GM12878 (cell line): ENCODE measurements around the gene PPP2R5C. TPM values are rescaled to one million over a fixed set of nuclear protein-coding genes. Genes with fewer than 3 reads are reported as not detected.

Source experiments
- CBFB ChIP-seq: IDR thresholded peaks from 2 replicates; pipeline ENCODE4 v1.6.1; 2016; ENCODE audit warnings: antibody characterized with exemption, low read depth
- CHD1 ChIP-seq: IDR thresholded peaks from 2 replicates; pipeline ENCODE4 v1.6.1; 2012; ENCODE audit warnings: low read depth, low read length, improper control_type of control experiment
- NFXL1 ChIP-seq: fragments of 450-650 bp; IDR thresholded peaks from 2 replicates; pipeline ENCODE4 v1.6.1; 2017; ENCODE audit warnings: antibody characterized with exemption, mild to moderate bottlenecking, borderline replicate concordance
- POLR2A ChIP-seq: IDR thresholded peaks from 2 replicates; pipeline ENCODE4 v1.6.1; 2011; ENCODE audit warnings: low read depth, mild to moderate bottlenecking, low read length
- RAD51 ChIP-seq: fragments of 450-650 bp; IDR thresholded peaks from 2 replicates; pipeline ENCODE4 v1.6.1; 2016; ENCODE audit warnings: moderate library complexity, mild to moderate bottlenecking, inconsistent platforms
- ZNF217 ChIP-seq: fragments of 450-650 bp; IDR thresholded peaks from 2 replicates; pipeline ENCODE4 v1.6.1; 2017; ENCODE audit warnings: antibody characterized with exemption, mild to moderate bottlenecking
- polyA plus RNA-seq, 11 experiments: library from polyadenylated mRNA; depleted of rRNA in 4 of 11; unstranded in 6 of 11; stranded (reverse) in 5 of 11; fragments of >200 nt; fragmentation: Nextera tagmentation in 4 of 11; fragmentation: Illumina TruSeq in 1 of 11; extraction: Ambion mirVana in 4 of 11; extraction: Trizol in 1 of 11; gene quantifications; 1 replicate in 1 of 11; 2 replicates in 10 of 11; pipeline versions ENCODE4 v1.2.1 to v1.2.3, GENCODE V29; 2011 to 2016; ENCODE audit warnings: inconsistent platforms in 2 of 11, missing spikeins in 2 of 11, low read depth in 1 of 11
- total RNA-seq, 4 experiments: library from RNA; depleted of rRNA in 3 of 4; stranded (reverse); fragments of >200 nt in 3 of 4; fragmentation: Illumina TruSeq in 1 of 4; extraction: Trizol in 1 of 4; gene quantifications; 2 replicates each; pipeline versions ENCODE4 v1.2.1 to v1.2.3, GENCODE V29; 2013 to 2021
- TF ChIP-seq, protein P1 (sequence below): fragments of 450-650 bp; formaldehyde crosslinking; IDR thresholded peaks from 2 replicates; pipeline ENCODE4 v1.4.0; 2022; ENCODE audit warnings: mild to moderate bottlenecking, moderate library complexity
- TF ChIP-seq, protein P2 (sequence below): fragments of 450-650 bp; IDR thresholded peaks from 2 replicates; pipeline ENCODE4 v1.6.1; 2017; ENCODE audit warnings: mild to moderate bottlenecking, moderate library complexity

Gene PPP2R5C
- total and polyA plus RNA-seq, 10 of the 15 experiments (the other 5 are each of a cell fraction or from before 2014, with no cell fraction given): 106 to 199 (median 144) TPM

DNA sequence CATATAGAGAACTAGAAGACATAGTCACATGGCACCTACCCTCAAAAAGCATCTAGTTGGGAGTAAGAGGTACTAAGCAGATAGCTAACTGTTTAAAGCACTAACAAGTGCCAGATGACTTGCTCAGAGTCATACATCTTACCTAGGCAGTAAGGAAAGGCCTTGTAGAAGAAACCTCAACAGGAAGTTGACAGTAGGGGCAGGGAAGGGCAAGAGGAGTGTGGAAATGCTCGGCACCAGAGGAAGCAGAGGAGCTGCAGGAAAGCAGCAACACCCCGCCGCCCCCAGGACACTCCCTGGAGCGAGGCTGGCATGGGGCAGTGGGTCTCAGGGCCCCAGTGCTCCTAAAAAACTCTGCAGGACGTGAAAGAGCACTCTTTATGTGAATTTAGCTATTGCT, 92.9 kb downstream of the PPP2R5C start (continued):
- TF ChIP-seq, protein P1, sequence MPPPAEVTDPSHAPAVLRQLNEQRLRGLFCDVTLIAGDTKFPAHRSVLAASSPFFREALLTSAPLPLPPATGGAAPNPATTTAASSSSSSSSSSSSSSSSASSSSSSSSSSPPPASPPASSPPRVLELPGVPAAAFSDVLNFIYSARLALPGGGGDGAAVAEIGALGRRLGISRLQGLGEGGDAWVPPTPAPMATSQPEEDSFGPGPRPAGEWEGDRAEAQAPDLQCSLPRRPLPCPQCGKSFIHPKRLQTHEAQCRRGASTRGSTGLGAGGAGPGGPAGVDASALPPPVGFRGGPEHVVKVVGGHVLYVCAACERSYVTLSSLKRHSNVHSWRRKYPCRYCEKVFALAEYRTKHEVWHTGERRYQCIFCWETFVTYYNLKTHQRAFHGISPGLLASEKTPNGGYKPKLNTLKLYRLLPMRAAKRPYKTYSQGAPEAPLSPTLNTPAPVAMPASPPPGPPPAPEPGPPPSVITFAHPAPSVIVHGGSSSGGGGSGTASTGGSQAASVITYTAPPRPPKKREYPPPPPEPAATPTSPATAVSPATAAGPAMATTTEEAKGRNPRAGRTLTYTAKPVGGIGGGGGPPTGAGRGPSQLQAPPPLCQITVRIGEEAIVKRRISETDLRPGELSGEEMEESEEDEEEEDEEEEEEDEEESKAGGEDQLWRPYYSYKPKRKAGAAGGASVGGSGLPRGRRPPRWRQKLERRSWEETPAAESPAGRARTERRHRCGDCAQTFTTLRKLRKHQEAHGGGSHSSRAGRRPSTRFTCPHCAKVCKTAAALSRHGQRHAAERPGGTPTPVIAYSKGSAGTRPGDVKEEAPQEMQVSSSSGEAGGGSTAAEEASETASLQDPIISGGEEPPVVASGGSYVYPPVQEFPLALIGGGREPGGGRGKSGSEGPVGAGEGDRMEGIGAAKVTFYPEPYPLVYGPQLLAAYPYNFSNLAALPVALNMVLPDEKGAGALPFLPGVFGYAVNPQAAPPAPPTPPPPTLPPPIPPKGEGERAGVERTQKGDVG (CRISPR knock-in tag): no peak
- TF ChIP-seq POLR2A (no peak), ZNF217 (no peak), NFXL1 (no peak), CHD1 (no peak), CBFB (no peak), RAD51 (no peak)
- TF ChIP-seq, protein P2, sequence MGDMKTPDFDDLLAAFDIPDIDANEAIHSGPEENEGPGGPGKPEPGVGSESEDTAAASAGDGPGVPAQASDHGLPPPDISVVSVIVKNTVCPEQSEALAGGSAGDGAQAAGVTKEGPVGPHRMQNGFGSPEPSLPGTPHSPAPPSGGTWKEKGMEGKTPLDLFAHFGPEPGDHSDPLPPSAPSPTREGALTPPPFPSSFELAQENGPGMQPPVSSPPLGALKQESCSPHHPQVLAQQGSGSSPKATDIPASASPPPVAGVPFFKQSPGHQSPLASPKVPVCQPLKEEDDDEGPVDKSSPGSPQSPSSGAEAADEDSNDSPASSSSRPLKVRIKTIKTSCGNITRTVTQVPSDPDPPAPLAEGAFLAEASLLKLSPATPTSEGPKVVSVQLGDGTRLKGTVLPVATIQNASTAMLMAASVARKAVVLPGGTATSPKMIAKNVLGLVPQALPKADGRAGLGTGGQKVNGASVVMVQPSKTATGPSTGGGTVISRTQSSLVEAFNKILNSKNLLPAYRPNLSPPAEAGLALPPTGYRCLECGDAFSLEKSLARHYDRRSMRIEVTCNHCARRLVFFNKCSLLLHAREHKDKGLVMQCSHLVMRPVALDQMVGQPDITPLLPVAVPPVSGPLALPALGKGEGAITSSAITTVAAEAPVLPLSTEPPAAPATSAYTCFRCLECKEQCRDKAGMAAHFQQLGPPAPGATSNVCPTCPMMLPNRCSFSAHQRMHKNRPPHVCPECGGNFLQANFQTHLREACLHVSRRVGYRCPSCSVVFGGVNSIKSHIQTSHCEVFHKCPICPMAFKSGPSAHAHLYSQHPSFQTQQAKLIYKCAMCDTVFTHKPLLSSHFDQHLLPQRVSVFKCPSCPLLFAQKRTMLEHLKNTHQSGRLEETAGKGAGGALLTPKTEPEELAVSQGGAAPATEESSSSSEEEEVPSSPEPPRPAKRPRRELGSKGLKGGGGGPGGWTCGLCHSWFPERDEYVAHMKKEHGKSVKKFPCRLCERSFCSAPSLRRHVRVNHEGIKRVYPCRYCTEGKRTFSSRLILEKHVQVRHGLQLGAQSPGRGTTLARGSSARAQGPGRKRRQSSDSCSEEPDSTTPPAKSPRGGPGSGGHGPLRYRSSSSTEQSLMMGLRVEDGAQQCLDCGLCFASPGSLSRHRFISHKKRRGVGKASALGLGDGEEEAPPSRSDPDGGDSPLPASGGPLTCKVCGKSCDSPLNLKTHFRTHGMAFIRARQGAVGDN: no peak
